Muscle of leg (tissue), 11 donors: ENCODE results near the gene SLC22A17. TPM values are rescaled to one million over a fixed set of nuclear protein-coding genes. Genes with fewer than 3 reads are reported as not detected.

Experiments used
- DNase-seq: peaks from one replicate; pipeline ENCODE4 v3.0.0; 2013
- H3K27ac ChIP-seq: one replicate; pipeline ENCODE4 v1.5.1; 2013; ENCODE audit warnings: mild to moderate bottlenecking, low read length, control low read depth
- H3K27me3 ChIP-seq: one replicate; pipeline ENCODE4 v1.6.1; 2013; ENCODE audit warnings: low read length; ENCODE audit not compliant: control insufficient read depth, insufficient read depth
- H3K36me3 ChIP-seq: one replicate; pipeline ENCODE4 v1.6.1; 2013; ENCODE audit warnings: low read length; ENCODE audit not compliant: control insufficient read depth, insufficient read depth
- H3K4me1 ChIP-seq: one replicate; pipeline ENCODE4 v1.6.1; 2013; ENCODE audit warnings: low read length; ENCODE audit not compliant: control insufficient read depth, insufficient read depth
- H3K4me3 ChIP-seq: one replicate; pipeline ENCODE4 v1.5.1; 2013; ENCODE audit warnings: low read length, control low read depth
- H3K9me3 ChIP-seq: replicated peaks from 2 replicates; pipeline ENCODE4 v1.6.1; 2013; ENCODE audit warnings: low read depth, low read length; ENCODE audit not compliant: control insufficient read depth
- WGBS: methylation state at CpG from one replicate; pipeline ENCODE4 v1.1.5; 2013; ENCODE audit warnings: missing lambda C conversion rate; ENCODE audit not compliant: insufficient coverage; 5-methylcytosine and 5-hydroxymethylcytosine counted together
- polyA plus RNA-seq, 8 donors: library from polyadenylated mRNA; unstranded; fragments of 120-200 nt; gene quantifications; one replicate each; pipeline versions ENCODE4 v1.2.1 to v1.2.3, GENCODE V29; 2013; ENCODE audit warnings: inconsistent platforms in 1 of 8, low replicate concordance in 1 of 8; ENCODE audit not compliant: insufficient read length in 8 of 8, insufficient read depth in 1 of 8
- total RNA-seq: library from RNA; stranded (reverse); fragments of 120-200 nt; gene quantifications from one replicate; pipeline ENCODE4 v1.2.4, GENCODE V29; 2013

SLC22A17 gene
- total and polyA plus RNA-seq, 9 donors: 15.5 to 26.8 (median 20.2) TPM

- DNase-seq: peak; percentile 83
- peak overlapping the region; percentile 76 for H3K4me3 ChIP-seq
- peaks cover 20% of the 10 kb centered on the region for H3K27me3 ChIP-seq
- H3K27ac ChIP-seq: peak overlapping the region; percentile 96
- peaks cover 50% of the 10 kb centered on the region for H3K4me1 ChIP-seq
- 5% methylated on average over 16 of the region's 21 CpGs for WGBS
- H3K36me3 ChIP-seq: peaks cover 39% of the 10 kb centered on the region
- H3K9me3 ChIP-seq: no peaks in the 10 kb centered on the region
Observed at GRCh38 chr14:23364164-23365035, 11.7 kb upstream of the SLC22A17 start.

- peaks cover 54% of the 10 kb centered on the region for H3K4me1 ChIP-seq
- 80% methylated on average over 1 of the region's 3 CpGs for WGBS
- no peak overlapping the region for H3K4me3 ChIP-seq
- peaks cover 16% of the 10 kb centered on the region for H3K27me3 ChIP-seq
- peaks cover 56% of the 10 kb centered on the region for H3K36me3 ChIP-seq
- no peak for DNase-seq
- H3K27ac ChIP-seq: no peak overlapping the region
- no peaks in the 10 kb centered on the region for H3K9me3 ChIP-seq
Observed at GRCh38 chr14:23362200-23362599, 9.5 kb upstream of the SLC22A17 start.

DNA sequence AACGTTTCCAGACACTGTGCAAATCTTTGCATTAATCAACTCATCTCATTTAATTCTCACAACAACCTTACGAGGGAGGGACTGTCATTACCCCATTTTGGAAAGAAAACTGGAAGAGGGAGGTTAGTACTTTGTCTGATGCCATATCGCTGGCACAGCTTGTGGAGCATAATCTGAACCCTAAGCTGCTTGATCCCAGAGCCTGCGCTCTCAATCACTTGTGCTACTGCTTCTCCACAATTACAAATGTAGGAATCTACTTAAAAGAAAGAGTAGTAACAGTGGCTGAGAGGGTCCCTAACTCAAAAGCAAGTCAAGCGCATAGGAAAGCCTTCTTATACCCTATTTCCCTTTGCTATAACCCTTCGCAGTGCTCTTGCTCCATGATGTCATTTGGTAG lies 9.1 kb upstream of the SLC22A17 start:
- peaks cover 16% of the 10 kb centered on the region for H3K27me3 ChIP-seq
- H3K4me1 ChIP-seq: peaks cover 50% of the 10 kb centered on the region
- no peak overlapping the region for H3K4me3 ChIP-seq
- no CpG with 5 or more reads among the region's 6 CpGs for WGBS
- peak overlapping the region; percentile 17 for H3K27ac ChIP-seq
- no peak for DNase-seq
- H3K9me3 ChIP-seq: no peaks in the 10 kb centered on the region
- H3K36me3 ChIP-seq: peaks cover 59% of the 10 kb centered on the region

DNA sequence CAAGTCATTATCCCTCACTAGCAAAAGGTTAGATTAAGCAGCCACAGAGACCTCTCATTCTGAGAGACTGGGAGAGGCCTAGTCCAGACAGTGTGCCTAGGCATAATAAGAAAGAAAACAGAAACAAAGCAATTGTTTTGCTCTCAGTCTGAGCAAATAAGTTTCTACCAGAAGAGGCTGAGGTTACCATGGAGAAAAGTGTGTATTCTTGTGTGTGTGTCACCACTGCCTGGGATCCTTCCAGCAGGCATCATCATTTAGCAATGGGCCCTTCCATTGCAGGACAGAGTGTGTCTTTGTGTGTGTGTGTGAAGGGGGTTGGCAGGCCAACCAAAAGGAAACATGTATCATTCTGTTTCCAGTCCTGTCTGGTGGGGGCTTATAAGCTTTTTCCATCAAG lies 8.6 kb upstream of the SLC22A17 start:
- no peak overlapping the region for H3K4me3 ChIP-seq
- peaks cover 16% of the 10 kb centered on the region for H3K27me3 ChIP-seq
- H3K9me3 ChIP-seq: no peaks in the 10 kb centered on the region
- peak; percentile 50 for DNase-seq
- H3K27ac ChIP-seq: peak overlapping the region; percentile 20
- H3K36me3 ChIP-seq: peaks cover 64% of the 10 kb centered on the region
- peaks cover 46% of the 10 kb centered on the region for H3K4me1 ChIP-seq

- Histone ChIP-seq H3K27ac (no peak overlapping the region), H3K36me3 (peaks cover 68% of the 10 kb centered on the region), H3K9me3 (no peaks in the 10 kb centered on the region), H3K4me1 (peaks cover 46% of the 10 kb centered on the region), H3K4me3 (no peak overlapping the region), H3K27me3 (peaks cover 12% of the 10 kb centered on the region)
- 64% methylated on average over 4 of the region's 11 CpGs for WGBS
- no peak for DNase-seq
Observed at GRCh38 chr14:23360496-23360895, 7.8 kb upstream of the SLC22A17 start.

- Histone ChIP-seq H3K4me1 (peaks cover 46% of the 10 kb centered on the region), H3K9me3 (no peaks in the 10 kb centered on the region), H3K4me3 (no peak overlapping the region), H3K27me3 (peaks cover 11% of the 10 kb centered on the region), H3K36me3 (peaks cover 69% of the 10 kb centered on the region), H3K27ac (no peak overlapping the region)
- DNase-seq: no peak
- 81% methylated on average over 9 of the region's 22 CpGs for WGBS
Observed at GRCh38 chr14:23359722-23360447, 7.2 kb upstream of the SLC22A17 start.

GRCh38 chr14:23359167-23359626 lies 6.5 kb upstream of the SLC22A17 start:
- peak; percentile 6 for DNase-seq
- Histone ChIP-seq H3K9me3 (no peaks in the 10 kb centered on the region), H3K36me3 (peaks cover 69% of the 10 kb centered on the region), H3K4me1 (peaks cover 42% of the 10 kb centered on the region), H3K4me3 (no peak overlapping the region), H3K27ac (no peak overlapping the region), H3K27me3 (peaks cover 5% of the 10 kb centered on the region)
- 74% methylated on average over 7 of the region's 11 CpGs for WGBS

DNA sequence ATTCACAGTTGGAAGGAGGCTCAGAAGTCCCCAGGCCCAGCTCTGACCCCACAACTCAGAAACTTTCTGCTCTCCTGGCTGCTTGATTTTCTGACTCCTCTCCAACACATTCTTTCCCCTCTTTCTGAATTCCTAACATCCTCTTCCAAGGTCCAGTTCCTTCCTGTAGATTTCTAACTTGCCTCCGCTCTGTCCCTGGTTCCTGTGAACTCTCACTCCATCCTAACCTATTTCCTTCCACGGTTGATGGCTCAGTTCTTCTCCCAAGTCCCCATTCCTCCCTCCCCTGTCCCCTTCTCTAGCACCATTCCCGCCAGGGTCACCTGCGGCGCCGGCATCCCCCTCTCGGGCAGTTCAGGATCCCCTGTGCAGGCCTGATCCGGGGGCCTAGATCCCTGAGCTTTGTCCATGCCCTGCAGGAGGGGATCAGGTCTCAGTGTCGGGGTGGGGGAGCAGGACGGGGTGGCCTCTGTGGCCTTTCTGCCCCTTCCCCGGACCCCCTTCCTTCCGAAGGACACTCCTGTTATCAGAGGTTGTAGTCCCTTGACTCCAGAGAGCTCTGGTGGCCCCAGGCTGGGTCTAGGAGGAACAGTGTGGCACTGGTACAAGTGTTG lies 6.0 kb upstream of the SLC22A17 start:
- 67% methylated on average over 9 of the region's 12 CpGs for WGBS
- H3K36me3 ChIP-seq: peaks cover 66% of the 10 kb centered on the region
- H3K27ac ChIP-seq: no peak overlapping the region
- no peaks in the 10 kb centered on the region for H3K9me3 ChIP-seq
- no peak overlapping the region for H3K4me3 ChIP-seq
- H3K4me1 ChIP-seq: peaks cover 36% of the 10 kb centered on the region
- DNase-seq: peak; percentile 51
- peaks cover 1% of the 10 kb centered on the region for H3K27me3 ChIP-seq

DNA sequence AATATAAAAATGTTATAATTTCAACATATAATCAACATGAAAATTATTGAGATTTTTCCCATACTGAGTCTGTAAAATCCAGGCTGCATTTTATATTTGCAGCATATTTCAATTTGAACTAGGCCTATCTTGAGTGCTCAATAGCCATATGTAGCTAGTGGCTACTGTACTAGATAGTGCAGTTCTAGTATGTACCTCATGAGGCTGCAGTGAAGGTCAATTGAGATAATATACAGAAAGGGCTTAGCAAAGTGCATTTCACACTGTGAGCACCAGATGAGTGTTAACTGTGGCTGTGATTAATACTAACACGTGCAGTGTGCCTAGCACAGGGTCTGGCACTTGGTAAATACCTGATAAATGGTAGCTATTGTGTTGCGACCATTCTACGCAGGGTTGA lies 5.4 kb upstream of the SLC22A17 start:
- Histone ChIP-seq H3K4me1 (peaks cover 34% of the 10 kb centered on the region), H3K36me3 (peaks cover 60% of the 10 kb centered on the region), H3K9me3 (no peaks in the 10 kb centered on the region), H3K27ac (no peak overlapping the region), H3K27me3 (peaks cover 6% of the 10 kb centered on the region), H3K4me3 (no peak overlapping the region)
- 33% methylated on average over 1 of the region's 3 CpGs for WGBS
- peak; percentile 1 for DNase-seq

GRCh38 chr14:23357261-23357660 lies 4.6 kb upstream of the SLC22A17 start:
- 92% methylated on average over 8 of the region's 8 CpGs for WGBS
- Histone ChIP-seq H3K27me3 (peaks cover 8% of the 10 kb centered on the region), H3K36me3 (peaks cover 57% of the 10 kb centered on the region), H3K4me3 (no peak overlapping the region), H3K9me3 (no peaks in the 10 kb centered on the region), H3K4me1 (peaks cover 36% of the 10 kb centered on the region), H3K27ac (no peak overlapping the region)
- peak; percentile 3 for DNase-seq
